HG03432 (cell line): ENCODE results near the gene STOM.
"Not testable (repeated sequence)": the region's sequence is repeated elsewhere in the genome, so short reads cannot be mapped to it uniquely, and the experiment has no call there.

Experiments used
- ATAC-seq: cut with Tn5 transposase; IDR thresholded peaks from one replicate; pipeline ENCODE4 v1.9.1; 2021; ENCODE audit warnings: mild to moderate bottlenecking, moderate library complexity; ENCODE audit not compliant: unreplicated experiment

Gene STOM

GRCh38 chr9:121303456-121304451 is 66.3 kb downstream of the STOM start:
- ATAC-seq = no peak

GRCh38 chr9:121302786-121303185 is 67.3 kb downstream of the STOM start:
- ATAC-seq = no peak

GRCh38 chr9:121302341-121302740 is 67.7 kb downstream of the STOM start:
- no peak for ATAC-seq

GRCh38 chr9:121301881-121302286 is 68.2 kb downstream of the STOM start:
- ATAC-seq = no peak

GRCh38 chr9:121300283-121301119 is 69.5 kb downstream of the STOM start:
- ATAC-seq = no peak

GRCh38 chr9:121299467-121300282 is 70.4 kb downstream of the STOM start:
- peak; percentile 67 for ATAC-seq

GRCh38 chr9:121298689-121299466 is 71.2 kb downstream of the STOM start:
- ATAC-seq = no peak

- ATAC-seq = no peak
Observed at GRCh38 chr9:121298016-121298538, 72.0 kb downstream of the STOM start.

- no peak for ATAC-seq
Observed at GRCh38 chr9:121297389-121297788, 72.7 kb downstream of the STOM start.

GRCh38 chr9:121296213-121297127 is 73.6 kb downstream of the STOM start:
- ATAC-seq = no peak

- no peak for ATAC-seq
Observed at GRCh38 chr9:121295662-121296191, 74.3 kb downstream of the STOM start.

GRCh38 chr9:121294866-121295661 is 75.0 kb downstream of the STOM start:
- no peak for ATAC-seq

- no peak for ATAC-seq
Observed at GRCh38 chr9:121294151-121294743, 75.8 kb downstream of the STOM start.

- ATAC-seq = no peak
Observed at GRCh38 chr9:121292801-121293241, 77.2 kb downstream of the STOM start.

- no peak for ATAC-seq
Observed at GRCh38 chr9:121292051-121292450, 78.0 kb downstream of the STOM start.

GRCh38 chr9:121291536-121291935 is 78.5 kb downstream of the STOM start:
- not testable (repeated sequence) for ATAC-seq

GRCh38 chr9:121289772-121290370 is 80.2 kb downstream of the STOM start:
- ATAC-seq = no peak
